Smooth muscle cell (in vitro differentiated cells): Measurements from ENCODE around the gene ZNF564. TPM values are rescaled to one million over a fixed set of nuclear protein-coding genes. Genes with fewer than 3 reads are reported as not detected.

Experiments used
- DNase-seq: peaks from one replicate; lab custom pipeline; 2025; ENCODE audit not compliant: unreplicated experiment; lab: John Stamatoyannopoulos, UW
- H2AFZ ChIP-seq: fragments of 200-600 bp; sonication (generic); 2 replicates; pipeline ENCODE4 v1.6.0; 2016; ENCODE audit warnings: antibody characterized with exemption, low read depth, mild to moderate bottlenecking
- H3F3A ChIP-seq: fragments of 200-600 bp; sonication (generic); 2 replicates; pipeline ENCODE4 v1.6.0; 2017; ENCODE audit warnings: antibody characterized with exemption, low read depth
- H3K27ac ChIP-seq: fragments of 200-600 bp; sonication (generic); 2 replicates; pipeline ENCODE4 v1.5.1; 2016; ENCODE audit warnings: low read depth, mild to moderate bottlenecking
- H3K27me3 ChIP-seq: fragments of 200-600 bp; sonication (generic); 2 replicates; pipeline ENCODE4 v1.6.1; 2016; ENCODE audit warnings: low read depth, mild to moderate bottlenecking
- H3K36me3 ChIP-seq: fragments of 200-600 bp; sonication (generic); 2 replicates; pipeline ENCODE4 v1.5.1; 2016; ENCODE audit warnings: low read depth
- H3K4me1 ChIP-seq: fragments of 200-600 bp; sonication (generic); 2 replicates; pipeline ENCODE4 v1.5.1; 2016; ENCODE audit warnings: low read depth
- H3K4me2 ChIP-seq: fragments of 200-600 bp; sonication (generic); 2 replicates; pipeline ENCODE4 v1.6.0; 2016; ENCODE audit warnings: mild to moderate bottlenecking
- H3K4me3 ChIP-seq: fragments of 200-600 bp; sonication (generic); 2 replicates; pipeline ENCODE4 v1.5.1; 2016; ENCODE audit warnings: mild to moderate bottlenecking
- H3K79me2 ChIP-seq: fragments of 200-600 bp; sonication (generic); 2 replicates; pipeline ENCODE4 v1.6.0; 2016; ENCODE audit warnings: low read depth, mild to moderate bottlenecking
- H3K9ac ChIP-seq: fragments of 200-600 bp; sonication (generic); 2 replicates; pipeline ENCODE4 v1.6.0; 2016; ENCODE audit warnings: low read depth
- H3K9me3 ChIP-seq: fragments of 200-600 bp; sonication (generic); replicated peaks from 2 replicates; pipeline ENCODE4 v1.5.1; 2016; ENCODE audit warnings: low read depth
- H4K20me1 ChIP-seq: fragments of 200-600 bp; sonication (generic); 2 replicates; pipeline ENCODE4 v1.6.0; 2016; ENCODE audit warnings: low read depth
- CTCF ChIP-seq: fragments of 200-600 bp; sonication (generic); IDR thresholded peaks from 2 replicates; pipeline ENCODE4 v1.5.1; 2017; ENCODE audit warnings: borderline replicate concordance, mild to moderate bottlenecking, antibody characterized with exemption; ENCODE audit not compliant: insufficient read depth, poor library complexity, severe bottlenecking
- WGBS: methylation state at CpG from one replicate; pipeline ENCODE4 v1.1.7; 2016; ENCODE audit warnings: low lambda C conversion rate; 5-methylcytosine and 5-hydroxymethylcytosine counted together
- polyA plus RNA-seq: library from polyadenylated mRNA; unstranded; fragments of >200 nt; fragmentation: Nextera tagmentation; extraction: Ambion mirVana; gene quantifications from 2 replicates; pipeline ENCODE4 v1.2.1, GENCODE V29; 2016
- total RNA-seq: library from RNA; depleted of rRNA; stranded (reverse); fragments of >200 nt; gene quantifications from 2 replicates; pipeline ENCODE4 v1.2.3, GENCODE V29; 2014

ZNF564 gene
- total and polyA plus RNA-seq, 2 experiments from 2014 or later = 3.6 to 6.9 TPM

GRCh38 chr19:12485571-12485970 is 65.7 kb downstream of the ZNF564 start:
- Histone ChIP-seq H3F3A (no peaks in the 10 kb centered on the region), H3K27me3 (no peaks in the 10 kb centered on the region), H3K36me3 (no peaks in the 10 kb centered on the region), H3K4me1 (peaks cover 16% of the 10 kb centered on the region), H2AFZ (no peak overlapping the region), H3K9ac (no peak overlapping the region), H3K4me2 (no peak overlapping the region), H4K20me1 (peaks cover 14% of the 10 kb centered on the region), H3K27ac (no peak overlapping the region), H3K79me2 (peaks cover 36% of the 10 kb centered on the region), H3K4me3 (no peak overlapping the region), H3K9me3 (no peaks in the 10 kb centered on the region)
- no peak for DNase-seq
- TF ChIP-seq CTCF = no peak
- WGBS = 69% methylated on average over 3 of the region's 3 CpGs

- Histone ChIP-seq H3K4me1 (peaks cover 16% of the 10 kb centered on the region), H3K9ac (peak overlapping the region; percentile 83), H3K79me2 (peaks cover 41% of the 10 kb centered on the region), H3K4me3 (peak overlapping the region; percentile 98), H3K36me3 (no peaks in the 10 kb centered on the region), H3K4me2 (peak overlapping the region; percentile 92), H3K9me3 (no peaks in the 10 kb centered on the region), H4K20me1 (peaks cover 14% of the 10 kb centered on the region), H2AFZ (peak overlapping the region; percentile 96), H3K27me3 (no peaks in the 10 kb centered on the region), H3F3A (no peaks in the 10 kb centered on the region), H3K27ac (peak overlapping the region; percentile 69)
- no peak for DNase-seq
- 9% methylated on average over 11 of the region's 11 CpGs for WGBS
- no peak for TF ChIP-seq CTCF
These were observed 66.2 kb downstream of the ZNF564 start for GRCh38 chr19:12485052-12485416.

GRCh38 chr19:12484371-12485051 is 66.8 kb downstream of the ZNF564 start, which contains the start of gene ZNF709:
Gene ZNF709, minus strand, starts transcription at chr19:12484816. Its CDS starts 159 bp downstream, at chr19:12484657.
- Histone ChIP-seq H3K36me3 (no peaks in the 10 kb centered on the region), H3K79me2 (peaks cover 46% of the 10 kb centered on the region), H3K9ac (peak within 1 kb of the TSS; percentile 83), H3K4me3 (peak within 1 kb of the TSS; percentile 98), H3K9me3 (no peaks in the 10 kb centered on the region), H3F3A (no peaks in the 10 kb centered on the region), H2AFZ (peak within 1 kb of the TSS; percentile 96), H4K20me1 (peaks cover 16% of the 10 kb centered on the region), H3K27me3 (no peaks in the 10 kb centered on the region), H3K27ac (peak within 1 kb of the TSS; percentile 69), H3K4me1 (peaks cover 16% of the 10 kb centered on the region), H3K4me2 (peak within 1 kb of the TSS; percentile 92)
- no peak for TF ChIP-seq CTCF
- peak; percentile 53 for DNase-seq
- under 1% methylated on average over 51 of the region's 53 CpGs for WGBS

GRCh38 chr19:12484011-12484370 is 67.3 kb downstream of the ZNF564 start:
- Histone ChIP-seq H3K4me2 (peak overlapping the region; percentile 92), H4K20me1 (peaks cover 22% of the 10 kb centered on the region), H3K4me1 (peaks cover 16% of the 10 kb centered on the region), H3K79me2 (peaks cover 51% of the 10 kb centered on the region), H3K9me3 (no peaks in the 10 kb centered on the region), H3K9ac (peak overlapping the region; percentile 83), H3K27me3 (no peaks in the 10 kb centered on the region), H2AFZ (peak overlapping the region; percentile 96), H3K36me3 (no peaks in the 10 kb centered on the region), H3K27ac (no peak overlapping the region), H3F3A (no peaks in the 10 kb centered on the region), H3K4me3 (peak overlapping the region; percentile 98)
- no peak for TF ChIP-seq CTCF
- no peak for DNase-seq
- WGBS = 2% methylated on average over 13 of the region's 13 CpGs
